IPS-15b (cell line): ENCODE measurements around the gene AGPAT4.

ENCODE experiments used
- H3K27me3 ChIP-seq: one replicate; pipeline ENCODE4 v1.6.1; 2013; ENCODE audit warnings: low read length; ENCODE audit not compliant: control insufficient read depth, insufficient read depth
- H3K36me3 ChIP-seq: one replicate; pipeline ENCODE4 v1.6.1; 2013; ENCODE audit warnings: low read length; ENCODE audit not compliant: control insufficient read depth, insufficient read depth
- H3K4me1 ChIP-seq: one replicate; pipeline ENCODE4 v1.6.1; 2013; ENCODE audit warnings: mild to moderate bottlenecking, low read length; ENCODE audit not compliant: control insufficient read depth, insufficient read depth
- H3K4me3 ChIP-seq: one replicate; pipeline ENCODE4 v1.5.1; 2013; ENCODE audit warnings: low read depth, low read length
- H3K9ac ChIP-seq: one replicate; pipeline ENCODE4 v1.6.1; 2013; ENCODE audit warnings: low read depth, mild to moderate bottlenecking, low read length
- H3K9me3 ChIP-seq: one replicate; pipeline ENCODE4 v1.6.1; 2013; ENCODE audit warnings: mild to moderate bottlenecking, low read length; ENCODE audit not compliant: control insufficient read depth, insufficient read depth

Gene AGPAT4

GRCh38 chr6:161103475-161103874 is 170.4 kb downstream of the AGPAT4 start:
- Histone ChIP-seq H3K9ac (no peak overlapping the region), H3K27me3 (no peaks in the 10 kb centered on the region), H3K4me1 (no peaks in the 10 kb centered on the region), H3K36me3 (peaks cover 15% of the 10 kb centered on the region), H3K9me3 (no peaks in the 10 kb centered on the region), H3K4me3 (no peak overlapping the region)

- H3K4me1 ChIP-seq = no peaks in the 10 kb centered on the region
- H3K4me3 ChIP-seq = no peak overlapping the region
- no peaks in the 10 kb centered on the region for H3K9me3 ChIP-seq
- H3K9ac ChIP-seq = no peak overlapping the region
- no peaks in the 10 kb centered on the region for H3K27me3 ChIP-seq
- H3K36me3 ChIP-seq = no peaks in the 10 kb centered on the region
Measured at GRCh38 chr6:161101517-161101916, 172.3 kb downstream of the AGPAT4 start.

GRCh38 chr6:161100072-161100471 is 173.8 kb downstream of the AGPAT4 start:
- Histone ChIP-seq H3K9ac (no peak overlapping the region), H3K27me3 (no peaks in the 10 kb centered on the region), H3K4me1 (no peaks in the 10 kb centered on the region), H3K4me3 (no peak overlapping the region), H3K9me3 (no peaks in the 10 kb centered on the region), H3K36me3 (no peaks in the 10 kb centered on the region)

GRCh38 chr6:161095916-161096315 is 177.9 kb downstream of the AGPAT4 start:
- Histone ChIP-seq H3K27me3 (no peaks in the 10 kb centered on the region), H3K9ac (no peak overlapping the region), H3K36me3 (no peaks in the 10 kb centered on the region), H3K9me3 (no peaks in the 10 kb centered on the region), H3K4me1 (no peaks in the 10 kb centered on the region), H3K4me3 (no peak overlapping the region)

- no peaks in the 10 kb centered on the region for H3K27me3 ChIP-seq
- H3K9ac ChIP-seq = no peak overlapping the region
- peaks cover 4% of the 10 kb centered on the region for H3K36me3 ChIP-seq
- no peaks in the 10 kb centered on the region for H3K9me3 ChIP-seq
- no peak overlapping the region for H3K4me3 ChIP-seq
- H3K4me1 ChIP-seq = no peaks in the 10 kb centered on the region
Measured at GRCh38 chr6:161094955-161095354, 178.9 kb downstream of the AGPAT4 start.

- no peaks in the 10 kb centered on the region for H3K27me3 ChIP-seq
- peaks cover 12% of the 10 kb centered on the region for H3K36me3 ChIP-seq
- H3K9me3 ChIP-seq = no peaks in the 10 kb centered on the region
- H3K4me1 ChIP-seq = no peaks in the 10 kb centered on the region
- no peak overlapping the region for H3K9ac ChIP-seq
- H3K4me3 ChIP-seq = no peak overlapping the region
Measured at GRCh38 chr6:161091972-161092701, 181.7 kb downstream of the AGPAT4 start.

- H3K4me1 ChIP-seq = no peaks in the 10 kb centered on the region
- no peaks in the 10 kb centered on the region for H3K27me3 ChIP-seq
- peaks cover 17% of the 10 kb centered on the region for H3K36me3 ChIP-seq
- no peaks in the 10 kb centered on the region for H3K9me3 ChIP-seq
- H3K9ac ChIP-seq = no peak overlapping the region
- H3K4me3 ChIP-seq = no peak overlapping the region
Measured at GRCh38 chr6:161091151-161091550, 182.7 kb downstream of the AGPAT4 start.

GRCh38 chr6:161088676-161089328 is 185.1 kb downstream of the AGPAT4 start:
- Histone ChIP-seq H3K4me3 (no peak overlapping the region), H3K9ac (no peak overlapping the region), H3K4me1 (no peaks in the 10 kb centered on the region), H3K36me3 (peaks cover 17% of the 10 kb centered on the region), H3K9me3 (no peaks in the 10 kb centered on the region), H3K27me3 (no peaks in the 10 kb centered on the region)

- no peaks in the 10 kb centered on the region for H3K27me3 ChIP-seq
- no peaks in the 10 kb centered on the region for H3K4me1 ChIP-seq
- H3K9me3 ChIP-seq = no peaks in the 10 kb centered on the region
- no peak overlapping the region for H3K4me3 ChIP-seq
- H3K36me3 ChIP-seq = peaks cover 21% of the 10 kb centered on the region
- no peak overlapping the region for H3K9ac ChIP-seq
Measured at GRCh38 chr6:161085246-161085645, 188.6 kb downstream of the AGPAT4 start.

- Histone ChIP-seq H3K4me3 (no peak overlapping the region), H3K9ac (no peak overlapping the region), H3K9me3 (no peaks in the 10 kb centered on the region), H3K36me3 (peaks cover 16% of the 10 kb centered on the region), H3K4me1 (no peaks in the 10 kb centered on the region), H3K27me3 (no peaks in the 10 kb centered on the region)
Measured at GRCh38 chr6:161082215-161082614, 191.6 kb downstream of the AGPAT4 start.

- Histone ChIP-seq H3K36me3 (peaks cover 10% of the 10 kb centered on the region), H3K9me3 (no peaks in the 10 kb centered on the region), H3K27me3 (no peaks in the 10 kb centered on the region), H3K4me1 (no peaks in the 10 kb centered on the region), H3K9ac (no peak overlapping the region), H3K4me3 (no peak overlapping the region)
Measured at GRCh38 chr6:161080263-161080970, 193.4 kb downstream of the AGPAT4 start.
